Effector memory CD4-positive, alpha-beta T cell (primary cell): ENCODE results near the gene EXOC3L2.
"Not testable (repeated sequence)": the region's sequence is repeated elsewhere in the genome, so short reads cannot be mapped to it uniquely, and the experiment has no call there.

ENCODE experiments used
- DNase-seq, 3 donors: peaks; one replicate each; pipeline ENCODE4 v3.0.0-alpha.2; 2020
- H3K27ac ChIP-seq: 2 replicates; pipeline ENCODE4 v1.7.0; 2013; ENCODE audit warnings: mild to moderate bottlenecking, low read length, moderate library complexity; ENCODE audit not compliant: insufficient read depth, poor library complexity, severe bottlenecking
- H3K27me3 ChIP-seq: replicated peaks from 2 replicates; pipeline ENCODE4 v1.7.0; 2013; ENCODE audit warnings: mild to moderate bottlenecking, low read length; ENCODE audit not compliant: insufficient read depth, control insufficient read depth, poor library complexity, severe bottlenecking
- H3K36me3 ChIP-seq: 2 replicates; pipeline ENCODE4 v1.7.0; 2013; ENCODE audit warnings: mild to moderate bottlenecking, low read length, moderate library complexity; ENCODE audit not compliant: control insufficient read depth, insufficient read depth
- H3K4me1 ChIP-seq: 2 replicates; pipeline ENCODE4 v1.7.0; 2013; ENCODE audit warnings: low read length, mild to moderate bottlenecking; ENCODE audit not compliant: control insufficient read depth, insufficient read depth, poor library complexity, severe bottlenecking
- H3K4me3 ChIP-seq: 2 replicates; pipeline ENCODE4 v1.7.0; 2013; ENCODE audit warnings: low read length, low read depth, mild to moderate bottlenecking; ENCODE audit not compliant: insufficient read depth, poor library complexity, severe bottlenecking
- H3K9me3 ChIP-seq: 2 replicates; pipeline ENCODE4 v1.7.0; 2013; ENCODE audit warnings: mild to moderate bottlenecking, low read length, moderate library complexity; ENCODE audit not compliant: control insufficient read depth

EXOC3L2 gene

GRCh38 chr19:45247136-45247535 lies 1.9 kb upstream of the EXOC3L2 start:
- Histone ChIP-seq H3K27ac (no peak overlapping the region), H3K4me3 (no peak overlapping the region), H3K9me3 (no peaks in the 10 kb centered on the region), H3K4me1 (peaks cover 12% of the 10 kb centered on the region), H3K27me3 (no peaks in the 10 kb centered on the region), H3K36me3 (no peaks in the 10 kb centered on the region)
- no peak for DNase-seq

GRCh38 chr19:45245826-45246225 lies 619 bp upstream of the EXOC3L2 start:
- H3K4me3 ChIP-seq: no peak overlapping the region
- no peak for DNase-seq
- H3K27ac ChIP-seq: no peak overlapping the region
- no peaks in the 10 kb centered on the region for H3K27me3 ChIP-seq
- no peaks in the 10 kb centered on the region for H3K36me3 ChIP-seq
- H3K9me3 ChIP-seq: no peaks in the 10 kb centered on the region
- peaks cover 5% of the 10 kb centered on the region for H3K4me1 ChIP-seq

GRCh38 chr19:45244133-45244794 lies 943 bp downstream of the EXOC3L2 start:
- H3K4me3 ChIP-seq: no peak overlapping the region
- no peak for DNase-seq
- H3K36me3 ChIP-seq: no peaks in the 10 kb centered on the region
- no peaks in the 10 kb centered on the region for H3K27me3 ChIP-seq
- no peaks in the 10 kb centered on the region for H3K9me3 ChIP-seq
- no peak overlapping the region for H3K27ac ChIP-seq
- no peaks in the 10 kb centered on the region for H3K4me1 ChIP-seq

- Histone ChIP-seq H3K27me3 (no peaks in the 10 kb centered on the region), H3K36me3 (no peaks in the 10 kb centered on the region), H3K27ac (no peak overlapping the region), H3K4me1 (no peaks in the 10 kb centered on the region), H3K9me3 (no peaks in the 10 kb centered on the region), H3K4me3 (no peak overlapping the region)
- DNase-seq: no peak
Observed at GRCh38 chr19:45243144-45243732, 2.0 kb downstream of the EXOC3L2 start.

GRCh38 chr19:45238556-45238955 lies 6.7 kb downstream of the EXOC3L2 start:
- H3K9me3 ChIP-seq: no peaks in the 10 kb centered on the region
- H3K4me3 ChIP-seq: no peak overlapping the region
- no peaks in the 10 kb centered on the region for H3K36me3 ChIP-seq
- no peak for DNase-seq
- H3K27me3 ChIP-seq: peaks cover 5% of the 10 kb centered on the region
- H3K4me1 ChIP-seq: no peaks in the 10 kb centered on the region
- no peak overlapping the region for H3K27ac ChIP-seq

- DNase-seq: no peak
- peaks cover 5% of the 10 kb centered on the region for H3K27me3 ChIP-seq
Observed at GRCh38 chr19:45235485-45235884, 9.7 kb downstream of the EXOC3L2 start.

GRCh38 chr19:45234089-45234869 lies 10.9 kb downstream of the EXOC3L2 start:
- Histone ChIP-seq H3K4me3 (no peak overlapping the region), H3K4me1 (no peaks in the 10 kb centered on the region), H3K27ac (no peak overlapping the region), H3K27me3 (peaks cover 5% of the 10 kb centered on the region), H3K36me3 (no peaks in the 10 kb centered on the region), H3K9me3 (no peaks in the 10 kb centered on the region)
- DNase-seq: no peak

More at GRCh38 chr19:45235485-45235884, 9.7 kb downstream of the EXOC3L2 start:
- no peaks in the 10 kb centered on the region for H3K4me1 ChIP-seq
- no peak overlapping the region for H3K27ac ChIP-seq
- H3K9me3 ChIP-seq: no peaks in the 10 kb centered on the region
- H3K4me3 ChIP-seq: no peak overlapping the region
- H3K36me3 ChIP-seq: no peaks in the 10 kb centered on the region

- Histone ChIP-seq H3K4me3 (no peak overlapping the region), H3K4me1 (no peaks in the 10 kb centered on the region), H3K27me3 (peaks cover 5% of the 10 kb centered on the region), H3K9me3 (no peaks in the 10 kb centered on the region), H3K36me3 (no peaks in the 10 kb centered on the region), H3K27ac (no peak overlapping the region)
- DNase-seq: no peak
Observed at GRCh38 chr19:45231891-45232290, 13.3 kb downstream of the EXOC3L2 start.

- H3K27ac ChIP-seq, H3K27me3 ChIP-seq, H3K4me3 ChIP-seq, H3K9me3 ChIP-seq, H3K36me3 ChIP-seq, DNase-seq, H3K4me1 ChIP-seq: not testable (repeated sequence)
Observed at GRCh38 chr19:45229056-45229455, 16.2 kb downstream of the EXOC3L2 start.

- H3K27me3 ChIP-seq: no peaks in the 10 kb centered on the region
- H3K4me3 ChIP-seq: no peak overlapping the region
- H3K36me3 ChIP-seq: no peaks in the 10 kb centered on the region
- no peak overlapping the region for H3K27ac ChIP-seq
- no peak for DNase-seq
- no peaks in the 10 kb centered on the region for H3K4me1 ChIP-seq
- H3K9me3 ChIP-seq: no peaks in the 10 kb centered on the region
Observed at GRCh38 chr19:45224645-45225044, 20.6 kb downstream of the EXOC3L2 start.
